DND-41 (cell line): ENCODE results near the gene DIMT1.

ENCODE experiments used
- ATAC-seq: fragments of 200-7000 bp; cut with Tn5 transposase; 3 replicates; pipeline ENCODE4 v1.9.1; 2021; ENCODE audit warnings: low read depth; ENCODE audit not compliant: insufficient read depth
- DNase-seq: peaks from one replicate; pipeline ENCODE4 v3.0.0-alpha.2; 2020
- H2AFZ ChIP-seq: 2 replicates; pipeline ENCODE4 v1.6.0; 2012; ENCODE audit warnings: low read depth, low read length
- H3K27ac ChIP-seq: 2 replicates; pipeline ENCODE4 v1.5.1; 2012; ENCODE audit warnings: low read length, inconsistent platforms
- H3K27me3 ChIP-seq: fragments of 200-600 bp; sonication (generic); 2 replicates; pipeline ENCODE4 v1.6.0; 2012; ENCODE audit warnings: low read length, mild to moderate bottlenecking, inconsistent platforms; ENCODE audit not compliant: insufficient read depth, poor library complexity
- H3K36me3 ChIP-seq: 2 replicates; pipeline ENCODE4 v1.5.1; 2012; ENCODE audit warnings: low read length, inconsistent platforms; ENCODE audit not compliant: insufficient read depth
- H3K4me1 ChIP-seq: 2 replicates; pipeline ENCODE4 v1.5.1; 2012; ENCODE audit warnings: mild to moderate bottlenecking, low read length; ENCODE audit not compliant: insufficient read depth
- H3K4me2 ChIP-seq: 2 replicates; pipeline ENCODE4 v1.6.0; 2012; ENCODE audit warnings: mild to moderate bottlenecking, moderate library complexity, low read length, inconsistent platforms; ENCODE audit not compliant: insufficient read depth
- H3K4me3 ChIP-seq, 2 experiments: fragments of 200-600 bp in 1 of 2; shearing (Covaris generic) in 1 of 2; 2 replicates each; pipeline ENCODE4 v1.5.1; 2012 to 2016; ENCODE audit warnings: inconsistent platforms in 2 of 2, low read length in 2 of 2, mild to moderate bottlenecking in 2 of 2, low read depth in 1 of 2, moderate library complexity in 1 of 2
- H3K79me2 ChIP-seq: 2 replicates; pipeline ENCODE4 v1.6.0; 2012; ENCODE audit warnings: low read length, inconsistent platforms; ENCODE audit not compliant: insufficient read depth
- H3K9ac ChIP-seq: 2 replicates; pipeline ENCODE4 v1.6.0; 2012; ENCODE audit warnings: low read depth, mild to moderate bottlenecking, inconsistent platforms, low read length, moderate library complexity
- H3K9me3 ChIP-seq: 2 replicates; pipeline ENCODE4 v1.5.1; 2012; ENCODE audit warnings: low read length, moderate library complexity, mild to moderate bottlenecking, inconsistent platforms; ENCODE audit not compliant: insufficient read depth, severe bottlenecking
- H4K20me1 ChIP-seq: 2 replicates; pipeline ENCODE4 v1.6.0; 2012; ENCODE audit warnings: low read length; ENCODE audit not compliant: insufficient read depth
- CTCF ChIP-seq: IDR thresholded peaks from 2 replicates; pipeline ENCODE4 v1.5.1; 2012; ENCODE audit warnings: borderline replicate concordance, low read length, moderate library complexity, mild to moderate bottlenecking; ENCODE audit not compliant: poor library complexity, severe bottlenecking; ENCODE audit errors: extremely low read depth
- EZH2 ChIP-seq: IDR thresholded peaks from 3 replicates; pipeline ENCODE4 v1.6.1; 2012; ENCODE audit warnings: borderline replicate concordance, low read depth, mild to moderate bottlenecking, moderate library complexity, low read length, inconsistent platforms; ENCODE audit not compliant: severe bottlenecking

Gene DIMT1

GRCh38 chr5:62371409-62371808, 32.3 kb downstream of the DIMT1 start:
- Histone ChIP-seq H3K4me2 (no peak overlapping the region), H3K9ac (no peak overlapping the region), H3K27ac (no peak overlapping the region), H3K9me3 (no peaks in the 10 kb centered on the region), H4K20me1 (no peaks in the 10 kb centered on the region), H3K4me1 (no peaks in the 10 kb centered on the region), H3K36me3 (peaks cover 75% of the 10 kb centered on the region), H3K4me3 (no peak overlapping the region), H3K27me3 (no peaks in the 10 kb centered on the region), H2AFZ (no peak overlapping the region), H3K79me2 (no peaks in the 10 kb centered on the region; the same call in 1 of the 2 replicates)
- ATAC-seq (no peak), DNase-seq (no peak)
- TF ChIP-seq EZH2 (no peak), CTCF (no peak)

- TF ChIP-seq CTCF (no peak), EZH2 (no peak)
- no peak overlapping the region for H3K27ac ChIP-seq
- no peaks in the 10 kb centered on the region for H3K4me1 ChIP-seq
- no peaks in the 10 kb centered on the region for H4K20me1 ChIP-seq
- ATAC-seq (no peak), DNase-seq (no peak)
- H3K27me3 ChIP-seq: no peaks in the 10 kb centered on the region
- peaks cover 77% of the 10 kb centered on the region for H3K36me3 ChIP-seq
- H3K4me3 ChIP-seq: no peak overlapping the region
- H3K9ac ChIP-seq: no peak overlapping the region
- no peak overlapping the region for H2AFZ ChIP-seq
- H3K4me2 ChIP-seq: no peak overlapping the region
- H3K79me2 ChIP-seq: no peaks in the 10 kb centered on the region; the same call in 1 of the 2 replicates
- H3K9me3 ChIP-seq: no peaks in the 10 kb centered on the region
Measured at GRCh38 chr5:62369039-62369438, 34.7 kb downstream of the DIMT1 start.

- ATAC-seq (no peak), DNase-seq (no peak)
- H2AFZ ChIP-seq: no peak overlapping the region
- no peak overlapping the region for H3K27ac ChIP-seq
- H3K4me1 ChIP-seq: no peaks in the 10 kb centered on the region
- no peak overlapping the region for H3K4me3 ChIP-seq
- H3K79me2 ChIP-seq: 0 out of 2 replicates have a peak, but pooled peaks cover 2% of the 10 kb centered on the region
- H3K9ac ChIP-seq: no peak overlapping the region
- H3K27me3 ChIP-seq: no peaks in the 10 kb centered on the region
- no peak overlapping the region for H3K4me2 ChIP-seq
- H3K9me3 ChIP-seq: no peaks in the 10 kb centered on the region
- TF ChIP-seq EZH2 (no peak), CTCF (no peak)
- peaks cover 71% of the 10 kb centered on the region for H3K36me3 ChIP-seq
- H4K20me1 ChIP-seq: no peaks in the 10 kb centered on the region
Measured at GRCh38 chr5:62362701-62363100, 41.0 kb downstream of the DIMT1 start.
